ENCODE measurements around the gene CRYGB.
"Not testable (repeated sequence)": the region's sequence is repeated elsewhere in the genome, so short reads cannot be mapped to it uniquely, and the experiment has no call there.

CRYGB gene

DNA sequence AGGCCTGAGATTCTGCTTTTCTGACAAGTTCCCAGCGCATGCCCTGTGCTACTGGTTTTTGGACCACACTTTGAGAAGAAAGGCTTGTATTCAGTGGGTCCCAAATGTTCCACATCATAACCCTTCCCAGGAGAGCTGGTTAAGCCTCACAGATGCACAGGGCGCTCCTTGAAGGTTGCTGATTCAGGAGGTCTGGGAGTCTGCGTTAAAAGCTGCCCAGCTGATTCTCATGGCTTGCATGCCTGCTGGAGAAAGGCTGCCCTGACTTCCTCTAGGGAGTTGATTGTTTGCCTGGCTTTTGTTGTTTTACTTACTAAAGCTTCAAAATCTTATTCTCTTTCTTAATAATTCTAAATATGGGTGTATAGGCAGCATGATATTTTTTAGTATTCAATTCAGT, 42.3 kb downstream of the CRYGB start:
- Histone ChIP-seq H4K20me1 (ENCODE audit: low read depth, low read length) (no peaks in the 10 kb centered on the region), H3K27ac (ENCODE audit: low read depth, low read length) (no peak overlapping the region), H3K79me2 (ENCODE audit: insufficient read depth, low read length) (no peaks in the 10 kb centered on the region), H3K36me3 (ENCODE audit: low read length) (no peaks in the 10 kb centered on the region), H3K9me2 (replicated peaks; ENCODE audit: insufficient read depth, low read length) (no peaks in the 10 kb centered on the region), H3F3A (ENCODE audit: insufficient read depth) (no peaks in the 10 kb centered on the region), H3K4me2 (ENCODE audit: low read depth, low read length, poor library complexity, severe bottlenecking) (no peak overlapping the region), H3K4me3 (ENCODE audit: insufficient read depth, low read length, poor library complexity, severe bottlenecking) (no peak overlapping the region), H2AFZ (ENCODE audit: low read depth, low read length, severe bottlenecking) (no peak overlapping the region), H3K9me3 (ENCODE audit: insufficient read depth, low read length) (no peaks in the 10 kb centered on the region), H3K9ac (ENCODE audit: low read length) (no peak overlapping the region), H3K27me3 (ENCODE audit: low read length) (no peaks in the 10 kb centered on the region)
- TF ChIP-seq CTCF (IDR thresholded peaks at IDR 0.05; ENCODE audit: insufficient read depth, low read length, poor library complexity, severe bottlenecking) (no peak), EZH2phosphoT487 (conservative IDR thresholded peaks at IDR 0.05; ENCODE audit: low read length) (no peak)

GRCh38 chr2:208101716-208102631, 44.0 kb downstream of the CRYGB start:
- H3K9me2 ChIP-seq (replicated peaks; ENCODE audit: insufficient read depth, low read length), result no peaks in the 10 kb centered on the region
- no peak overlapping the region for H3K4me3 ChIP-seq (ENCODE audit: insufficient read depth, low read length, poor library complexity, severe bottlenecking)
- H3K79me2 ChIP-seq (ENCODE audit: insufficient read depth, low read length), result no peaks in the 10 kb centered on the region
- no peaks in the 10 kb centered on the region for H3F3A ChIP-seq (ENCODE audit: insufficient read depth)
- no peak for TF ChIP-seq EZH2phosphoT487 (conservative IDR thresholded peaks at IDR 0.05; ENCODE audit: low read length)
- TF ChIP-seq CTCF (IDR thresholded peaks at IDR 0.05; ENCODE audit: insufficient read depth, low read length, poor library complexity, severe bottlenecking), result no peak
- H3K4me2 ChIP-seq (ENCODE audit: low read depth, low read length, poor library complexity, severe bottlenecking), result no peak overlapping the region
- no peak overlapping the region for H3K27ac ChIP-seq (ENCODE audit: low read depth, low read length)
- no peaks in the 10 kb centered on the region for H3K27me3 ChIP-seq (ENCODE audit: low read length)
- no peak overlapping the region for H2AFZ ChIP-seq (ENCODE audit: low read depth, low read length, severe bottlenecking)
- no peaks in the 10 kb centered on the region for H3K36me3 ChIP-seq (ENCODE audit: low read length)
- H3K9ac ChIP-seq (ENCODE audit: low read length), result no peak overlapping the region
- no peaks in the 10 kb centered on the region for H4K20me1 ChIP-seq (ENCODE audit: low read depth, low read length)
- no peaks in the 10 kb centered on the region for H3K9me3 ChIP-seq (ENCODE audit: insufficient read depth, low read length)

DNA sequence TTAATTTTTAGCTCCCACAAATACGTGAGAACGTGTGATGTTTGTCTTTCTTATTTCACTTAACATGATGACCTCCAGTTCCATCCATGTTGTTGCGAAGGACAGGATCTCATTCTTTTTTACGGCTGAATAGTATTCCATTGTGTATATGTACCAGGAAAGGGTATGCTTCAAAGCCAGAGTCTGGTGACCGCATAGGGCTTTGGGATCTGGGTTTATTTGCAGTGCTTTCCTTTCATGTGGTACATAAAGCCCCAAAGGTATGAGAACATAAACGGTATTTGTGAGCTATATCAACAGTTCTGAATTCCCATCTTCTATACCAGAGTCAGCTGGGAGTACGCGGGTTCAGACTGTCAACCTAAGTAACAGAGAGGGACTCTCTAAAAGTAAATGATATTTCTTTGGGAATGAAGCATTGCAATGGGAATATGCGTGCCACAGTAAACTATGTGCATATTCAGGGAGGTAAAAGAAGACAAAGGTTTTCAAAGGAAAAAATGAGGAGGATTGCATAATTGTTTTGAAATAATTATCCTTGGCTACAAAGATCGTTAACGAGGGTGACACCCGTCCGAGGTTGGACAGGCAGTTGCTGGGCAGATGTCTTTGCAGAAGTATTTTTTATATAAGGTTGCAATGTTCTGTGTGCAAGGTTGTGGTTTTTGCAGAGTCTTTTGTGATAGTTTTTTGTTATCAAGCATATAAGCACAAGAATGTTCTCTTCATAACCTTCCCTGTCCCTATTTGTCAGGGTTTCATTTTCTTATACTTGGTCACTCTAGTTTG, 46.1 kb downstream of the CRYGB start:
- no peak overlapping the region for H3K4me3 ChIP-seq (ENCODE audit: insufficient read depth, low read length, poor library complexity, severe bottlenecking)
- no peaks in the 10 kb centered on the region for H3K36me3 ChIP-seq (ENCODE audit: low read length)
- H3K27me3 ChIP-seq (ENCODE audit: low read length), result no peaks in the 10 kb centered on the region; the same call in 1 of the 2 replicates
- no peak overlapping the region for H2AFZ ChIP-seq (ENCODE audit: low read depth, low read length, severe bottlenecking)
- no peak overlapping the region for H3K27ac ChIP-seq (ENCODE audit: low read depth, low read length)
- H3K79me2 ChIP-seq (ENCODE audit: insufficient read depth, low read length), result no peaks in the 10 kb centered on the region
- no peak overlapping the region for H3K9ac ChIP-seq (ENCODE audit: low read length)
- H3K9me3 ChIP-seq (ENCODE audit: insufficient read depth, low read length), result no peaks in the 10 kb centered on the region
- no peak overlapping the region for H3K4me2 ChIP-seq (ENCODE audit: low read depth, low read length, poor library complexity, severe bottlenecking)
- no peak for TF ChIP-seq EZH2phosphoT487 (conservative IDR thresholded peaks at IDR 0.05; ENCODE audit: low read length)
- no peak for TF ChIP-seq CTCF (IDR thresholded peaks at IDR 0.05; ENCODE audit: insufficient read depth, low read length, poor library complexity, severe bottlenecking)
- H4K20me1 ChIP-seq (ENCODE audit: low read depth, low read length), result no peaks in the 10 kb centered on the region
- no peaks in the 10 kb centered on the region for H3K9me2 ChIP-seq (replicated peaks; ENCODE audit: insufficient read depth, low read length)
- no peaks in the 10 kb centered on the region for H3F3A ChIP-seq (ENCODE audit: insufficient read depth)

DNA sequence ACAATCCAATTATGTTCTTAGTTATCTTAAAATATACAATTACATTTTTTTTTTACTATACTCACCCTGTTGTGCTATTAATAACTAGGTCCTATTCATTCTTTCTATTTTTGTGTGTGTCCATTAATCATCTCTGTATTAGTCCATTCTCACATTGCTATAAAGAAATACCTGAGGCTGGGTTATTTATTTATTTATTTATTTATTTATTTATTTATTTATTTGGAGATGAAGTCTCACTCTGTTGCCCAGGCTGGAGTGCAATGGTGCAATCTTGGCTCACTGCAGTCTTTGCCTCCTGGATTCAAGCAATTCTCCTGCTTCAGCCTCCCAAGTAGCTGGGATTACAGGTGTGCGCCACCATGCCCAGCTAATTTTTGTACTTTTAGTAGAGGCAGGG, 47.3 kb downstream of the CRYGB start:
- H3K4me3 ChIP-seq (ENCODE audit: insufficient read depth, low read length, poor library complexity, severe bottlenecking); H3K4me2 ChIP-seq (ENCODE audit: low read depth, low read length, poor library complexity, severe bottlenecking); H2AFZ ChIP-seq (ENCODE audit: low read depth, low read length, severe bottlenecking); H3K27ac ChIP-seq (ENCODE audit: low read depth, low read length); H3K9me3 ChIP-seq (ENCODE audit: insufficient read depth, low read length); H3K9ac ChIP-seq (ENCODE audit: low read length); H3K36me3 ChIP-seq (ENCODE audit: low read length); H3K79me2 ChIP-seq (ENCODE audit: insufficient read depth, low read length); H3K27me3 ChIP-seq (ENCODE audit: low read length); H3F3A ChIP-seq (ENCODE audit: insufficient read depth); H4K20me1 ChIP-seq (ENCODE audit: low read depth, low read length); H3K9me2 ChIP-seq (replicated peaks; ENCODE audit: insufficient read depth, low read length): not testable (repeated sequence)

All from SU-DHL-6 (cell line).